K562 (cell line): Measurements from ENCODE around the gene ADAMTSL3. TPM values are rescaled to one million over a fixed set of nuclear protein-coding genes. Genes with fewer than 3 reads are reported as not detected.

Experiments
- ATAC-seq: fragments of 200-7000 bp; cut with Tn5 transposase; 3 replicates; pipeline ENCODE4 v1.9.1; 2020; ENCODE audit warnings: moderate library complexity
- BruUV-seq: library from RNA; stranded (reverse); fragments of 400-500 nt; replicated peaks from 2 replicates; lab custom pipeline; 2021; lab: Mats Ljungman, UMichigan
- CTCF ChIA-PET: fragments of 300-600 bp; formaldehyde crosslinking; extraction: SDS; loops from one replicate; lab custom pipeline; 2021; ENCODE audit warnings: low intra/inter-chr PET ratio; lab: Yijun Ruan, JAX
- POLR2A ChIA-PET: fragments of 300-600, 350-650 bp; sonication (Branson Sonifier 250); formaldehyde crosslinking; extraction: SDS; loops from one replicate; lab custom pipeline; 2021; ENCODE audit warnings: antibody characterized with exemption, inconsistent platforms; lab: Yijun Ruan, JAX
- DNase-seq, 4 experiments: peaks; one replicate each; pipeline versions ENCODE4 v3.0.0 to v3.0.0-alpha.2; 2011 to 2018; ENCODE audit warnings: low spot score in 3 of 4, mixed read lengths in 3 of 4; ENCODE audit errors: extremely low read depth in 1 of 4
- FAIRE-seq: peaks from 2 replicates; lab custom pipeline; 2011; peaks lifted over from hg19 to GRCh38; lab: Jason Lieb, UNC
- H2AFZ ChIP-seq: 2 replicates; pipeline ENCODE4 v1.6.0; 2011; ENCODE audit warnings: low read depth, low read length, control low read depth, inconsistent platforms
- H3K27ac ChIP-seq: fragments of 200-600 bp; 3 replicates; pipeline ENCODE4 v1.8.0; 2011; ENCODE audit warnings: low read depth, mild to moderate bottlenecking, control low read depth, inconsistent platforms, low read length, moderate library complexity, mixed read lengths; ENCODE audit errors: extremely low read depth
- H3K27me3 ChIP-seq, 2 experiments: fragments of 300-600 bp in 1 of 2; 2 replicates in 1 of 2; 3 replicates in 1 of 2; pipeline versions ENCODE4 v1.6.0 to v1.8.0; 2011; ENCODE audit warnings: inconsistent platforms in 2 of 2, low read length in 2 of 2, mild to moderate bottlenecking in 1 of 2, mixed read lengths in 1 of 2, moderate library complexity in 1 of 2; ENCODE audit not compliant: control insufficient read depth in 2 of 2, insufficient read depth in 2 of 2
- H3K36me3 ChIP-seq: fragments of 300-600 bp; 3 replicates; pipeline ENCODE4 v1.8.0; 2011; ENCODE audit warnings: mild to moderate bottlenecking, low read length, inconsistent platforms; ENCODE audit not compliant: control insufficient read depth, insufficient read depth
- H3K4me1 ChIP-seq, 2 experiments: fragments of 200-600 bp in 1 of 2; replicated peaks in 1 of 2; 2 replicates in 1 of 2; 3 replicates in 1 of 2; pipeline versions ENCODE4 v1.5.1 to v1.8.0; 2011; ENCODE audit warnings: inconsistent platforms in 2 of 2, low read length in 2 of 2, mild to moderate bottlenecking in 1 of 2, mixed read lengths in 1 of 2, moderate library complexity in 1 of 2; ENCODE audit not compliant: control insufficient read depth in 2 of 2, insufficient read depth in 2 of 2
- H3K4me2 ChIP-seq: 2 replicates; pipeline ENCODE4 v1.6.1; 2011; ENCODE audit warnings: low read length, control low read depth, inconsistent platforms, mixed read lengths; ENCODE audit not compliant: insufficient read depth
- H3K4me3 ChIP-seq: fragments of 200-600 bp; sonication (generic), shearing (Covaris generic); 2 replicates; pipeline ENCODE4 v1.5.1; 2016; ENCODE audit warnings: control low read depth, inconsistent platforms
- H3K79me2 ChIP-seq: fragments of 200-600 bp; 3 replicates; pipeline ENCODE4 v1.8.0; 2011; ENCODE audit warnings: low read length, inconsistent platforms; ENCODE audit not compliant: control insufficient read depth, insufficient read depth
- H3K9ac ChIP-seq, 2 experiments: 2 replicates each; pipeline versions ENCODE4 v1.6.0 to v1.6.1; 2011; ENCODE audit warnings: low read depth in 2 of 2, low read length in 2 of 2, control low read depth in 1 of 2, inconsistent platforms in 1 of 2, mild to moderate bottlenecking in 1 of 2, mixed read lengths in 1 of 2; ENCODE audit not compliant: insufficient read depth in 1 of 2
- H3K9me1 ChIP-seq: one replicate; pipeline ENCODE4 v1.6.0; 2011; ENCODE audit warnings: inconsistent platforms, mild to moderate bottlenecking, low read length, moderate library complexity; ENCODE audit not compliant: control insufficient read depth, insufficient read depth
- H3K9me3 ChIP-seq: replicated peaks from 2 replicates; pipeline ENCODE4 v1.5.1; 2011; ENCODE audit warnings: low read depth, low read length, inconsistent platforms; ENCODE audit not compliant: control insufficient read depth, insufficient read depth
- H4K20me1 ChIP-seq: replicated peaks from 2 replicates; pipeline ENCODE4 v1.6.1; 2011; ENCODE audit warnings: low read length, inconsistent platforms, mixed read lengths; ENCODE audit not compliant: control insufficient read depth, insufficient read depth
- ARHGAP35 ChIP-seq: fragments of 450-650 bp; IDR thresholded peaks from 2 replicates; pipeline ENCODE4 v1.6.1; 2018; ENCODE audit not compliant: partially characterized antibody
- HNRNPLL ChIP-seq: fragments of 200-400 bp; formaldehyde crosslinking; IDR thresholded peaks from 2 replicates; pipeline ENCODE4 v1.6.1; 2017; ENCODE audit warnings: low read length, low read depth, mild to moderate bottlenecking; ENCODE audit not compliant: poor library complexity, severe bottlenecking
- KLF13 ChIP-seq: fragments of 450-650 bp; IDR thresholded peaks from 2 replicates; pipeline ENCODE4 v1.6.1; 2016; ENCODE audit warnings: missing genetic modification characterization, low read depth, mild to moderate bottlenecking, missing compliant biosample characterization, moderate library complexity, borderline replicate concordance
- RAD21 ChIP-seq, 2 experiments: fragments of 250-450 bp in 1 of 2; fragments of 450-650 bp in 1 of 2; sonication (Bioruptor Pico) in 1 of 2; formaldehyde crosslinking in 1 of 2; IDR thresholded peaks in 1 of 2; conservative IDR thresholded peaks in 1 of 2; 2 replicates each; pipeline versions ENCODE4 v1.4.0 to v1.8.0; 2020 to 2022; ENCODE audit warnings: mild to moderate bottlenecking in 2 of 2, moderate library complexity in 1 of 2
- SETDB1 ChIP-seq: IDR thresholded peaks from one replicate; pipeline ENCODE4 v1.6.1; 2012; ENCODE audit warnings: low read length, control low read depth, inconsistent platforms
- STAG1 ChIP-seq: sonication (generic); formaldehyde crosslinking; IDR thresholded peaks from 2 replicates; pipeline ENCODE4 v1.5.0; 2020; ENCODE audit warnings: missing genetic modification reagents, borderline replicate concordance
- TAF15 ChIP-seq: fragments of 200-400 bp; formaldehyde crosslinking; IDR thresholded peaks from 2 replicates; pipeline ENCODE4 v1.6.1; 2017; ENCODE audit warnings: mild to moderate bottlenecking, low read depth, low read length, moderate library complexity
- TAL1 ChIP-seq: fragments of 450-650 bp; IDR thresholded peaks from 2 replicates; pipeline ENCODE4 v1.6.1; 2016; ENCODE audit warnings: mild to moderate bottlenecking
- ZBTB7A ChIP-seq: IDR thresholded peaks from 2 replicates; pipeline ENCODE4 v1.6.1; 2011; ENCODE audit warnings: low read depth, mild to moderate bottlenecking, low read length, moderate library complexity, borderline replicate concordance; ENCODE audit not compliant: control insufficient read depth
- ZNF699 ChIP-seq: fragments of 250-450 bp; sonication (Bioruptor Pico); IDR thresholded peaks from 2 replicates; pipeline ENCODE4 v1.8.0; 2021; ENCODE audit warnings: mild to moderate bottlenecking, moderate library complexity; ENCODE audit not compliant: insufficient replicate concordance
- ZSCAN32 ChIP-seq: fragments of 450-650 bp; formaldehyde crosslinking; IDR thresholded peaks from 2 replicates; pipeline ENCODE4 v1.4.0; 2020; ENCODE audit warnings: mild to moderate bottlenecking, moderate library complexity
- WGBS: fragments of 100-300 bp; shearing (Covaris generic); methylation state at CpG from one replicate; pipeline ENCODE4 v1.1.6; 2016; ENCODE audit warnings: low coverage, mixed read lengths; ENCODE audit not compliant: insufficient coverage; ENCODE audit errors: missing lambda C conversion rate; 5-methylcytosine and 5-hydroxymethylcytosine counted together
- in situ Hi-C: fragments of 300-500 bp; cut with MboI; formaldehyde crosslinking; loops from 4 replicates; pipeline ENCODE4 v1.15.0; 2018; ENCODE audit warnings: inconsistent platforms, mixed read lengths
- intact Hi-C: fragments of 100-400 bp; cut with micrococcal nuclease; formaldehyde crosslinking; loops from 2 replicates; pipeline ENCODE4 v1.14.2; 2022
- polyA plus RNA-seq, 8 experiments: library from polyadenylated mRNA; depleted of rRNA in 4 of 8; stranded (reverse) in 5 of 8; unstranded in 3 of 8; fragments of >200 nt; fragmentation: Nextera tagmentation in 2 of 8; fragmentation: Illumina TruSeq in 1 of 8; extraction: Ambion mirVana in 2 of 8; extraction: Trizol in 1 of 8; gene quantifications; 2 replicates each; pipeline versions ENCODE4 v1.2.1 to v1.2.3, GENCODE V29; 2011 to 2014; ENCODE audit warnings: inconsistent platforms in 1 of 8, missing spikeins in 1 of 8
- total RNA-seq, 7 experiments: library from RNA; depleted of rRNA in 6 of 7; stranded (reverse); fragments of >200 nt in 6 of 7; fragmentation: Illumina TruSeq in 2 of 7; extraction: Trizol in 2 of 7; gene quantifications; 2 replicates each; pipeline versions ENCODE4 v1.2.1 to v1.2.3, GENCODE V29; 2011 to 2021; ENCODE audit warnings: low replicate concordance in 1 of 7
- TF ChIP-seq, protein P1 (sequence below), 2 experiments: IDR thresholded peaks; 2 replicates each; pipeline ENCODE4 v1.6.1; 2011; ENCODE audit warnings: borderline replicate concordance in 1 of 2, control low read depth in 1 of 2, low read depth in 1 of 2, low read length in 1 of 2, mild to moderate bottlenecking in 1 of 2, mixed read lengths in 1 of 2, moderate library complexity in 1 of 2; ENCODE audit not compliant: insufficient read depth in 1 of 2, insufficient read length in 1 of 2, poor library complexity in 1 of 2, severe bottlenecking in 1 of 2; ENCODE audit errors: extremely low read depth in 1 of 2
- TF ChIP-seq, protein P2 (sequence below): fragments of 450-650 bp; IDR thresholded peaks from 2 replicates; pipeline ENCODE4 v1.6.1; 2016; ENCODE audit warnings: antibody characterized with exemption
- TF ChIP-seq, protein P3 (sequence below): sonication (generic); formaldehyde crosslinking; IDR thresholded peaks from 2 replicates; pipeline ENCODE4 v1.8.1; 2023; ENCODE audit warnings: mild to moderate bottlenecking, missing genetic modification reagents

ADAMTSL3 gene
- total and polyA plus RNA-seq, 9 of the 15 experiments (the other 6 are each of a cell fraction or from before 2014, with no cell fraction given) = 0.01 to 0.18 (median 0.07) TPM; not detected in 3

DNA sequence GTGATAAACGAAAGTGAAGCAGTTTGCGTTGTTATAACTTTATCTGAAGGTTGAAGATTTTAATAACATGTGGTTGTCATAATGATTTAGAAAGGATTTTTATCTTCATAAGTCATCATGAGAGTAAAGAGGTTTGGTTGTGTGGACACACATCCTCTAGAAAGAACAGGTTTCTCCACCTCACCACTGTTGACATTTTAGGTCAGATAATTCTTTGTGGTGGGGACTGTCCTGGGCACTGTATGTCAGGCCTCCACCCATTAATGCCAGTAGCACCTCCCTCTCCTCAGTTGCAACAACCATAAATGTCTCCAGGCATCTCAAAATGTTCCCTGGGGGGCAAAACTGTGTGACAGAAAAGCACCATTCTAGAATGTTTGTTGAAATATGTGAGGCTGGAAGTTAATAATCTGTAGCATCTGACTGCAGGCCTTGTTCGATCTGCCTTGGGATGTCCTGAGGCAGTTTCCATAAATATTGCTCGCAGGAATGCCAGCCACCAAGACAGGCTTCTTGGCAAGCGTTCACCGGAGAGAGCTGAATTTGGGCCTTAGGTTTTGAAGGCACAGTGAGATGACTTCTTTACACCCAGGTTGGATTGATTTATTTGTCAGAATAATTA lies 100.1 kb downstream of the ADAMTSL3 start:
- FAIRE-seq (no peak), DNase-seq (no peak), ATAC-seq (no peak)
- ChIA-PET POLR2A (no interaction called here), CTCF (no interaction called here)
- BruUV-seq = no TSS peak
- 0% methylated on average over 6 of the region's 6 CpGs for WGBS
- Histone ChIP-seq H2AFZ (no peak overlapping the region), H3K9me3 (no peaks in the 10 kb centered on the region), H3K4me2 (no peak overlapping the region), H3K4me3 (no peak overlapping the region), H3K9ac (no peak overlapping the region), H3K9me1 (no peaks in the 10 kb centered on the region), H4K20me1 (no peaks in the 10 kb centered on the region), H3K27me3 (no peaks in the 10 kb centered on the region), H3K36me3 (no peaks in the 10 kb centered on the region), H3K27ac (no peak overlapping the region), H3K79me2 (no peaks in the 10 kb centered on the region), H3K4me1 (no peaks in the 10 kb centered on the region)
- TF ChIP-seq, protein P1, sequence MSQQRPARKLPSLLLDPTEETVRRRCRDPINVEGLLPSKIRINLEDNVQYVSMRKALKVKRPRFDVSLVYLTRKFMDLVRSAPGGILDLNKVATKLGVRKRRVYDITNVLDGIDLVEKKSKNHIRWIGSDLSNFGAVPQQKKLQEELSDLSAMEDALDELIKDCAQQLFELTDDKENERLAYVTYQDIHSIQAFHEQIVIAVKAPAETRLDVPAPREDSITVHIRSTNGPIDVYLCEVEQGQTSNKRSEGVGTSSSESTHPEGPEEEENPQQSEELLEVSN (IDR thresholded peaks at IDR 0.05; ENCODE audit: borderline replicate concordance in 1 of 2, extremely low read depth in 1 of 2, insufficient read depth in 1 of 2, insufficient read length in 1 of 2, low read depth in 1 of 2, low read length in 1 of 2, poor library complexity in 1 of 2, severe bottlenecking in 1 of 2) = no peak
- TF ChIP-seq KLF13 (no peak), ZSCAN32 (no peak), HNRNPLL (no peak), STAG1 (no peak), RAD21 (CRISPR knock-in tag; conservative IDR thresholded peaks at IDR 0.05 in 1 of 2, IDR thresholded peaks at IDR 0.05 in 1 of 2) (no peak), ZBTB7A (no peak), SETDB1 (no peak), TAL1 (no peak), ZNF699 (CRISPR knock-in tag) (no peak), TAF15 (no peak), ARHGAP35 (no peak)
- TF ChIP-seq, protein P2, sequence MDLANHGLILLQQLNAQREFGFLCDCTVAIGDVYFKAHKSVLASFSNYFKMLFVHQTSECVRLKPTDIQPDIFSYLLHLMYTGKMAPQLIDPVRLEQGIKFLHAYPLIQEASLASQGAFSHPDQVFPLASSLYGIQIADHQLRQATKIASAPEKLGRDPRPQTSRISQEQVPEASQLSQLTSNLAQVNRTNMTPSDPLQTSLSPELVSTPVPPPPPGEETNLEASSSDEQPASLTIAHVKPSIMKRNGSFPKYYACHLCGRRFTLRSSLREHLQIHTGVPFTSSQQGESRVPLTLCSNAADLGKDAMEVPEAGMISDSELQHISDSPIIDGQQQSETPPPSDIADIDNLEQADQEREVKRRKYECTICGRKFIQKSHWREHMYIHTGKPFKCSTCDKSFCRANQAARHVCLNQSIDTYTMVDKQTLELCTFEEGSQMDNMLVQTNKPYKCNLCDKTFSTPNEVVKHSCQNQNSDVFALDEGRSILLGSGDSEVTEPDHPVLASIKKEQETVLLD = no peak
- TF ChIP-seq, protein P3, sequence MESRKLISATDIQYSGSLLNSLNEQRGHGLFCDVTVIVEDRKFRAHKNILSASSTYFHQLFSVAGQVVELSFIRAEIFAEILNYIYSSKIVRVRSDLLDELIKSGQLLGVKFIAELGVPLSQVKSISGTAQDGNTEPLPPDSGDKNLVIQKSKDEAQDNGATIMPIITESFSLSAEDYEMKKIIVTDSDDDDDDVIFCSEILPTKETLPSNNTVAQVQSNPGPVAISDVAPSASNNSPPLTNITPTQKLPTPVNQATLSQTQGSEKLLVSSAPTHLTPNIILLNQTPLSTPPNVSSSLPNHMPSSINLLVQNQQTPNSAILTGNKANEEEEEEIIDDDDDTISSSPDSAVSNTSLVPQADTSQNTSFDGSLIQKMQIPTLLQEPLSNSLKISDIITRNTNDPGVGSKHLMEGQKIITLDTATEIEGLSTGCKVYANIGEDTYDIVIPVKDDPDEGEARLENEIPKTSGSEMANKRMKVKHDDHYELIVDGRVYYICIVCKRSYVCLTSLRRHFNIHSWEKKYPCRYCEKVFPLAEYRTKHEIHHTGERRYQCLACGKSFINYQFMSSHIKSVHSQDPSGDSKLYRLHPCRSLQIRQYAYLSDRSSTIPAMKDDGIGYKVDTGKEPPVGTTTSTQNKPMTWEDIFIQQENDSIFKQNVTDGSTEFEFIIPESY (CRISPR knock-in tag) = no peak
- in situ Hi-C loops = no loop called here
- intact Hi-C loops = no loop called here
